ENCODE data around the gene SNED1.
A peak's percentile ranks its signal among the peaks of the same experiment; 100 is the strongest.

Gene SNED1

GRCh38 chr2:241068942-241069810, 70.8 kb downstream of the SNED1 start:
- no peak for DNase-seq

DNA sequence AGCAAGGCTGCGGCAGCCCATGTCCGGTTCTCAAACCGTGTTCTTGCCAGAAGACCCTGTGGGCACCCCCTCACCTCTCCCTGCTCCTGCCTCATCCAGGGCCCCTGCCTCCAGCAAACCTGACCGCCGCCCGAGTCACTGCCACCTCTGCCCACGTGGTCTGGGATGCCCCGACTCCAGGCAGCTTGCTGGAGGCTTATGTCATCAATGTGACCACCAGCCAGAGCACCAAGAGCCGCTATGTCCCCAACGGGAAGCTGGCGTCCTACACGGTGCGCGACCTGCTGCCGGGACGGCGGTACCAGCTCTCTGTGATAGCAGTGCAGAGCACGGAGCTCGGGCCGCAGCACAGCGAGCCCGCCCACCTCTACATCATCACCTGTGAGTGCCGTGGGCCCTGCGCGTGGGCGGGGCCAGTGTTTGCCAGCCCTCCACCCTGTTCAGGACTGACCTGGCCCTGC, 71.4 kb downstream of the SNED1 start:
- DNase-seq, result peak; percentile 12

- DNase-seq, result no peak
Measured at GRCh38 chr2:241070361-241070760, 71.9 kb downstream of the SNED1 start.

DNA sequence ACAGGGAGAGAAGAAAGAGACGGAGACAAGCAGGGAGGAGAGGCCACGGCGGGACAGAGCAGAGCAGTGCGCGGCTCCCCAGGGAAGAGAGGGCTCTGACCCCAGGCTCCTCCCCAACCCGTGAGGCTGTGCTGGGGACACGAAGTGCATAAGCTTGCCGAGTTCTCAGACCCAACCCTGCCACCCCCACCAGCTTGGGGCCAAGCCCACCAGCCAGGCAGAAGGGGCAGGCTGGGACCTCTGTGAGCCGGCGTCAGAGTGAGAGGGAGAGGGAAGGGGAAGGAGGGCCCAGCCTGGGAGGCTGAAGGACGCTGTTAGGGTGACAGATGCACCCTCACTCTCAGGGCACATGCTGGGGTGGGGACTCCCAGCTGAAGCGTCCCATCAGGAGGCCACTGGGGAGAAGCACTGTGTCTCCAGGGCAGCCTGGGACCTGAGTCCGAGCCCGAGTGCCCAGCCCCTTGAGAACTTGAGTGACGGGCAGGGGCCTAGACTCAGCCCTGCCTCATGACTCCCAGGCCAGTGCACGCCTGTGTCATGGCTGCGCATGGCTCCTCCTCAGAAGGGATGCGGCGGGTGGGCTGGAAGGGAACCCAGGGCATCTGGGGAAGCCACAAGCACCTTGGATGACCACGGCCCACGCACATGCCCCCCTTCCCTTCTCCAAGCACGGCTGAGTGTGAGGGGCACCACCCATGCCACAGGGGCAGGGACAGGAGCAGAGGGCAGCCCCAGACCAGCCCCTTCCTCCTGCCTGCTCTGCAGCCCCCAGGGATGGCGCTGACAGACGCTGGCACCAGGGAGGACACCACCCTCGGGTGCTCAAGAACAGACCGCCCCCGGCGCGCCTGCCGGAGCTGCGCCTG, 72.6 kb downstream of the SNED1 start:
- no peak for DNase-seq

GRCh38 chr2:241071677-241072111, 73.3 kb downstream of the SNED1 start:
- DNase-seq, result no peak

DNA sequence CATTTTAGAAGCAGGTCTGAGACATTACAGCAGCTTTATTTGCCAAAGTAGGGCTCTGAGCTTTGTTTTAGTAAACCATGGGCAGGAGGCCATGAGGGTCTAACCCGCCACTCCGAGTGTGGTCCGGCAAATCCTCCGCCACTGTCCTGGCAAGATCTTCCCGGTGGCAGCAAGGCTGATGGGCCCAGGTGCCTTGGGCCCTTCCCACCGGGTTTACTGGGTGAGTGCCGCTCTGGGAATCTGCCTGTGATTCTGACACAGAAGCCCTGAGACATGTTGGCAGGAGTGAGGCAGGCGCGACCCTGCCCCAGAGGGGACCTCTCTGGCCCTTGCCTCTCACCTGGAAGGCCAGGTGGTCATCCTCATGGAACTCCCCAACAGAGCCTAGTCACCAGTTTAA, 73.7 kb downstream of the SNED1 start:
- no peak for DNase-seq

DNA sequence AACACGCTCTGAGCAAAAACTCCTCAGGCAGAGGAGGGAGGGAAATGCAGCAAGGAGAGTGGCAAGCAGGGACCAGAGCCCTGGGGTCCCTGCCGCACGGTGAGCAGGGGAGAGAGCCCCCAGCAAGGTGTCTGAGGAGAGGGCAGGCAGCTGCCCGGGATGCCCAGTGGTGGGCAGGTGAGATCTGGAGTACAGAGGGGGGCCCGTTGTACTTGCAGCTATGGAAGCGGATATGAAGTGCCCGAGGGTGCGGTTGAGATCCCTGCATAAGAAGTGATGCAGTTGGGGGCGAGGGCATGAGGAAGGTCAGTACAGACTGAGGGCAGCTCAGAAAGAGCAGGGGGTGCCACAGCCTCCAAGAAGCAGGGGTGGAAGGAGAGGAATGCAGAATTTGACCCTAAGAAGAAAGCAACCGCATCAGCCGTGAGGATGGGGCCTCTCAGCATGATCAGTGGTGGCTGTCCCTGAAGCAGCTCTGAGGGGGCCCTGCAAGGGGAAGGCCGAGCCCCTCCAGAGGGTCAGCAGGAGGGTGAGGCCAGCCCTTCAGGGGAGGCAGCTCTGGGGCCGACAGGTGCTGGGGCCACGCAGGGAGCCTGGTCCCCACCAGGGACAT, 74.2 kb downstream of the SNED1 start:
- DNase-seq, result no peak

- DNase-seq, result no peak
Measured at GRCh38 chr2:241073166-241074064, 75.0 kb downstream of the SNED1 start.

- no peak for DNase-seq
Measured at GRCh38 chr2:241074065-241074818, 75.8 kb downstream of the SNED1 start.

DNA sequence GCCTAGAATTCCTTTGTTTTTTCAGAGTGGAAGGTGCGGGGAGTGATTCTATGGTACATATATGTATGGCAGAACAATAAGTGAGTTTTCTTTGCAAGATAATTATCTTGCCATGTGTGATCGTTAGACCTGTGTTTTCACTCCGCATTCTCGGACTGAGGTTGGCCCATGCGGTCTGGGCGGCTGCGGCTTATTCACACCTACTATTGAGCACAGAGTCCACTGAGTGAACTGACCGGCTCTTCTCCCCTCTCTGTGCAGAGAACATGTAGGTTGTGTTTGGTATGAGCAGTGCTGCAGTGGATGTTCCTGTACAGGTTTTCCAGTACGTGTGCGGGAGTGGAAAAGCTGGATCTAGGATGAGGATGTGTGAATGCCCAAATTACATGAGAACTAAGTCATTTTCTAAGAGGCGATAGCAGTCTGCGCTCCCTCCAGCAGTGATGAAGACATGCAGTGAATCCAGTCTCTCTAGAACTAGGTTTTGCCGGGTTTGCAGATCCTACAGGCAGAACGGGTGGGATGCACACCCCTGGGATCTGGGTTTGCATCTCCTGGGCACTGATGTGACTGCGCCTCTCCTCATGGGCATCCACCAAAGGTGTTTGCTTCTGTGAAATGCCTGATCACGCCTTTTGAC, 76.6 kb downstream of the SNED1 start:
- no peak for DNase-seq

- no peak for DNase-seq
Measured at GRCh38 chr2:241080405-241081189, 82.2 kb downstream of the SNED1 start.

DNA sequence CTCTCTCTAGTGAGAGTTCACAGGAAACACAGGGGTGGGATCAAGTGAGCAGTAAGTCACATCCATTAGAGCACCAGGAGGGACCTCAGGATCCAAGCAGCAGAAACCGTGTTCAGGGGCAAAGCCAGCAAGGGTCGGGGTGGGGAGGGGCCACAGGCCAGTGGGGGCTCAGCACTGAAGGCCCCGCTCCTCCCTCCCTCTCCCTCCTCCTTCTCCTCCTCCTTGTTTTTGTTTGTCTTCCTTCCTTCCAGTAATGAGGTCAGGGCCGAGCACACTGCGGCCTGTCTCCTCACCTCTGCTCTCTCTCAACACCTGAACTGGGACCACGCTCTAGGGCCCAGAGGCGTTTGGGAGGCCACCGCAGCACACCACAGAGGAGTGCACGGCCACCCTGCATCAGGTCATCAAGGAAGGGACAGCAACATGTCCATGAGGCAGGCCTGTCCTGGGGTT, 82.8 kb downstream of the SNED1 start:
- DNase-seq, result no peak

GRCh38 chr2:241081643-241082340, 83.4 kb downstream of the SNED1 start:
- no peak for DNase-seq

- no peak for DNase-seq
Measured at GRCh38 chr2:241082341-241083090, 84.1 kb downstream of the SNED1 start.

- no peak for DNase-seq
Measured at GRCh38 chr2:241083091-241083415, 84.6 kb downstream of the SNED1 start.

DNA sequence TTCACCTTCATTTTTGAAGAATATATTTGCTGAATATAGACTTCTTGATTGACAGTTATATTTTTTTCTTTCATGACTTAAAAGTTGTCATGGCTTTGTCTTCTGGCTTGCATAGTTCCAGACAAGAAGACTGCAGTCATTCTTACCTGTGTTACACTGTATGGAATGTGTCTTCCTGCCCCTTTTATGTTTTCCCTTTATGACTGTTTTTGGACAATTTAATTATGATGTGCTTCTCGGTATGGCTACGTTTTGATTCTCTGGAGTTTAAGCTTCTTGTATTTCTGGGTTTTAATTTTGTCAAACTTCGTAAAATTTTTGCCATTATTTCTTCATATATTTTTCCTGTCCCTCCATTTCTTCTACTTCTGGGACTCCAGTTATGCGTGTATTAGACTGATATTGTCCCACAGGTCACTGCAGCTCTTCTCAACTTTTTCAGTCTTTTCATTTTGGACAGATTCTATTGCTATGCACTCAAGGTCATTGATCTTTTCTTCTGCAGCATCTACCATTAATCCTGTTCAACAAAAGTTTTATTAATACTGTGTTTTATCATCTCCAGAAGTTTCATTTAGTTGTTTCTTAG, 86.5 kb downstream of the SNED1 start:
- no peak for DNase-seq

GRCh38 chr2:241087420-241088268, 89.2 kb downstream of the SNED1 start:
- no peak for DNase-seq

Measured in NCI-H526 treated with DMSO at 0.1 percent for 48 hours (cell line).